ENCODE data around the gene DUSP8.
A peak's percentile ranks its signal among the peaks of the same experiment; 100 is the strongest.
"Not testable (repeated sequence)": the region's sequence is repeated elsewhere in the genome, so short reads cannot be mapped to it uniquely, and the experiment has no call there.

DUSP8 gene

DNA sequence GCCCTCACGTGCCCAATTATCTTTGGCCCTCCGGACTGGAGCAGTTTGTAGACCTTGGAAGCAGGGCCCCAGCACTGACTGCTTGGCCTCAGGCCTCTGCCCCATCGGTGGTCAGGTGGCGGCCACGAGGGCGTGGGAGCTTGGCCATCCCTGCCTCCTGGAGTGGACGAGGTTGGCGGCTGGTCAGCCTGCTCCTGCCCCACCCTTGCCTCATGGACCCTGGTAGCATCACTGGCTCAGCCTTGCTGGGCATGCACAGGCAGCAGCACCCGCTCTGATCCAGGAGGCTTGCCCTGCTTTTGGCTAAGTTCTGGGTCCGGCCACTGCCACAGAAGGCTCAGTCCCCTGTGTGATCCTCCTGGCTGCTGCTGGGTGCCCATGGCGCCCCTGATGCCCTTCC is 32.1 kb upstream of the DUSP8 start:
- no peak for DNase-seq (ENCODE audit: low read depth)
- TF ChIP-seq, protein P1, sequence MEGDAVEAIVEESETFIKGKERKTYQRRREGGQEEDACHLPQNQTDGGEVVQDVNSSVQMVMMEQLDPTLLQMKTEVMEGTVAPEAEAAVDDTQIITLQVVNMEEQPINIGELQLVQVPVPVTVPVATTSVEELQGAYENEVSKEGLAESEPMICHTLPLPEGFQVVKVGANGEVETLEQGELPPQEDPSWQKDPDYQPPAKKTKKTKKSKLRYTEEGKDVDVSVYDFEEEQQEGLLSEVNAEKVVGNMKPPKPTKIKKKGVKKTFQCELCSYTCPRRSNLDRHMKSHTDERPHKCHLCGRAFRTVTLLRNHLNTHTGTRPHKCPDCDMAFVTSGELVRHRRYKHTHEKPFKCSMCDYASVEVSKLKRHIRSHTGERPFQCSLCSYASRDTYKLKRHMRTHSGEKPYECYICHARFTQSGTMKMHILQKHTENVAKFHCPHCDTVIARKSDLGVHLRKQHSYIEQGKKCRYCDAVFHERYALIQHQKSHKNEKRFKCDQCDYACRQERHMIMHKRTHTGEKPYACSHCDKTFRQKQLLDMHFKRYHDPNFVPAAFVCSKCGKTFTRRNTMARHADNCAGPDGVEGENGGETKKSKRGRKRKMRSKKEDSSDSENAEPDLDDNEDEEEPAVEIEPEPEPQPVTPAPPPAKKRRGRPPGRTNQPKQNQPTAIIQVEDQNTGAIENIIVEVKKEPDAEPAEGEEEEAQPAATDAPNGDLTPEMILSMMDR (IDR thresholded peaks at IDR 0.05; ENCODE audit: insufficient read depth, low read depth, low read length, missing control alignments) = no peak
- no peak overlapping the region for H3K4me3 ChIP-seq (ENCODE audit: low read length)

DNA sequence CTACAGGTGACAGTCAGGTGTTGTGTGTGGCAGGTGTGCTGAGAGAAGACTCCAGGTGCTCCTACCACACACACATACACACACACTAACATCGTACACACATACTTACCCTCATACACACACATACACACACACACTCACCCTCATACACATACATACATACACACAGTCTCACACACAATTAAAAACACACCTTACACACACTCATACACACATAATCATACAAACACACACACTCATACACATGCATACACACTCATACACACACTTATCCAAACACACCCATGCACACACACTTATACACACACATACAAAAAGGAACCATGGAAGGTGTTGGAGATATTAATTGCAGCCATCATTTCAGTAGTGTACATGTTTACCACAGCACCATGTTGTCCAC is 31.6 kb upstream of the DUSP8 start:
- no peak for DNase-seq (ENCODE audit: low read depth)
- TF ChIP-seq, protein P1 (IDR thresholded peaks at IDR 0.05; ENCODE audit: insufficient read depth, low read depth, low read length, missing control alignments) = no peak
- H3K4me3 ChIP-seq (ENCODE audit: low read length) = no peak overlapping the region

- not testable (repeated sequence) for DNase-seq (ENCODE audit: low read depth); H3K4me3 ChIP-seq (ENCODE audit: low read length)
Measured at GRCh38 chr11:1601663-1602062, 29.6 kb upstream of the DUSP8 start.

DNA sequence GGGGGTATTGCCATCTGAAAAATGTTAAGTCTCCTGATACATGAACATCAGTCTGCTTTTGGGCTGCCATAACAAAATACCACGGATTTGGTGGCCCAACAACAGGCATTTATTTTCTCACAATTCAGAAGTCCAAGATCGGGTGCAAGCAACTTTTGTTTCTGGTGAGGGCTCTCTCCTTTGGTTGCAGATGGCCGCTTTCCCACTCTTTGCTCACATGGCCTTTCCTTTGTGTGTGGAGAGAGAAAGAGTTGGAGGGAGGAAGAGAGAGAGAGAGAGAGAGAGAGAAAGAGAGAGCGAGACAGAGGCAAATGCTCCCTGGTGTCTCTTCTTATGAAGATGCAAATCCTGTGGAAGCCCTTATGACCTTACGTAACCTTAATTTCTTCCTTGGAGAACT is 28.6 kb upstream of the DUSP8 start:
- TF ChIP-seq, protein P1 (IDR thresholded peaks at IDR 0.05; ENCODE audit: insufficient read depth, low read depth, low read length, missing control alignments) = no peak

GRCh38 chr11:1598816-1599215 is 26.7 kb upstream of the DUSP8 start:
- no peak overlapping the region for H3K4me3 ChIP-seq (ENCODE audit: low read length)
- TF ChIP-seq, protein P1 (IDR thresholded peaks at IDR 0.05; ENCODE audit: insufficient read depth, low read depth, low read length, missing control alignments) = no peak
- DNase-seq (ENCODE audit: low read depth) = no peak

More for the DNA sequence above, 28.6 kb upstream of the DUSP8 start:
- no peak for DNase-seq (ENCODE audit: low read depth)
- H3K4me3 ChIP-seq (ENCODE audit: low read length) = no peak overlapping the region

- not testable (repeated sequence) for DNase-seq (ENCODE audit: low read depth); H3K4me3 ChIP-seq (ENCODE audit: low read length)
Measured at GRCh38 chr11:1598406-1598805, 26.3 kb upstream of the DUSP8 start.

DNA sequence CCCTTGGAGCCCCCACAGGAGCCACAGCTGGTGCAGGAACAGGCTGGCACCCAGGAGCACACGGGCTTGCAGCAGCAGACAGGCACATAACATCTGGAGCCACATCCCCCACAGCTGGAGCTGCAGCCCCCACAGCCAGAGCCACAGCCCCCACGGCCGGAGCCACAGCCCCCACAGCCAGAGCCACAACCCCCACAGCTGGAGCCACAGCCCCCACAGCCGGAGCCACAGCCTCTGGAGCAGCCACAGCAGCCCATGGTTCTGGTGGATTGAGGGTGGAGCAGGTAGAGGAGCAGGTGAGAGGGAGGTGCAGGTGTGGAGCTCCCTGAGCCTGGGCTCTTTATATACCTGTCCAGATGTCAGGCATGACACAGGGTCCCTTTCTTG is 25.9 kb upstream of the DUSP8 start, which contains the start of gene KRTAP5-2:
TSS of gene KRTAP5-2 (minus strand) at position 301 of the 387 bp plus-strand sequence. CDS start at position 257, 44 bp downstream.
- H3K4me3 ChIP-seq (ENCODE audit: low read length) = no peak within 1 kb of the TSS
- DNase-seq (ENCODE audit: low read depth) = no peak
- TF ChIP-seq, protein P1 (IDR thresholded peaks at IDR 0.05; ENCODE audit: insufficient read depth, low read depth, low read length, missing control alignments) = no peak

DNA sequence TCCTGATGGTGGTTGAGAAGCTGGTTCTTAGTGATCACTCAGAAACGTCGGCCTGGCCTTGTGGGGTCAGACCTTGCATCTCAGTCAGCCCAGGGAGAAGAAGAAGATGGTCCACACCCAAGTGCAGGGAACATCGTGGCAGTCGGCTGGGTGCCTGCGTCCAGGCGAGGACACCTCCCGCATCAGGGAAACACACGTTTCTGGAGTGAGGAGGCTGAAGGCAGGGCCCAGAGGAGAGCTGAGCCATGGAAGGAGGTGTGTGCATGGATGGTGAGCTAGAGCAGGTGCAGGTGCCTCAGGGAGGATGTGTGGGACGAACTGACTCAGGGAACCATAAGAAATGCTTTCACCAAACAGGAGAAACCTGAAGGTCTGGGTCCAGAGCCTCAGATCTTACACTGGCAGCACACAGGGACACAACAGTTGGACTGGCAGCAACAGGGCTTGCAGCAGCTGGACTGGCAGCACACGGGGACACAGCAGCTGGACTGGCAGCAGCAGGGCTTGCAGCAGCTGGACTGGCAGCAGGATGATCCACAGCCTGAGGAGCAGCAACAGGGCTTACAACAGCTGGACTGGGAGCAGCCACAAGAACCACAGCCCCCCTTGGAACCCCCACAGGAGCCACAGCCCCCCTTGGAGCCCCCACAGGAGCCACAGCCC is 25.4 kb upstream of the DUSP8 start:
- DNase-seq (ENCODE audit: low read depth) = peak; percentile 59
- TF ChIP-seq, protein P1 (IDR thresholded peaks at IDR 0.05; ENCODE audit: insufficient read depth, low read depth, low read length, missing control alignments) = no peak
- H3K4me3 ChIP-seq (ENCODE audit: low read length) = no peak overlapping the region

- not testable (repeated sequence) for DNase-seq (ENCODE audit: low read depth); H3K4me3 ChIP-seq (ENCODE audit: low read length)
Measured at GRCh38 chr11:1596576-1597121, 24.6 kb upstream of the DUSP8 start.

DNA sequence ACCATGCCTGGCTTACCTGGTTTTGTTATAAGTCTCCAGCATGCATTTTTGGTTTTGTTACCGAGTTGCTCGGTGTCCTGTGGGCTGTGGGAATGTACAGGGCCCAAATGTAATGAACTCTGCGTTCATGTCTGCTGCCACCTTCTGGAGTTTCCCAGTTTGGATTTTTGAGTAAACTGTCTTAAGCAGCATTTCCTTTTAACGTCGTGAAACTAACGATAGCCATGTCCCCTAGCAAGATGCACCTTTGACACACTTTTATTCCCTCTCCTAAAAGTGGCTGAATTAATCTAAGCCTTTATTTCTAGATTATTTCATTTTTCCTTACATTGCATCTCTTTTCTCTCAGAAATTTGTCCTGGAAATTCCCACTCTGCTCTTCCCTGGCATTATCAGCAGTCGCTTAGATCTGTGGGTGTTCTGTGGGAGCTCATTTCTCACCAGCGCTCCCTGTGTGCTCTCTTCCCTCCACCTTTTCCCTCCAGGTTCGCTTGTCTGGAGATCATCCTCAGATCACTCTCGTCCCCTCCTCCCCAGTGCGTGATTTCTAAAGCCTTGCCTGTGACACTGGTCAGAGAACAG is 24.0 kb upstream of the DUSP8 start:
- not testable (repeated sequence) for DNase-seq (ENCODE audit: low read depth)

More for the DNA sequence above, 24.0 kb upstream of the DUSP8 start:
- not testable (repeated sequence) for H3K4me3 ChIP-seq (ENCODE audit: low read length)

All from epithelial cell of esophagus (primary cell).